Panc1 (cell line): ENCODE measurements around the gene CORO2A.

Experiments
- CTCF ChIP-seq: fragments of 450-650 bp; IDR thresholded peaks from 2 replicates; pipeline ENCODE4 v1.5.1; 2017; ENCODE audit warnings: mild to moderate bottlenecking
- POLR2AphosphoS5 ChIP-seq: IDR thresholded peaks from 2 replicates; pipeline ENCODE4 v1.6.1; 2012; ENCODE audit warnings: mild to moderate bottlenecking, low read depth, low read length, moderate library complexity
- SIN3A ChIP-seq: IDR thresholded peaks from 2 replicates; pipeline ENCODE4 v1.6.1; 2012; ENCODE audit warnings: low read depth, mild to moderate bottlenecking, low read length, moderate library complexity, borderline replicate concordance; ENCODE audit not compliant: insufficient read depth
- TCF7L2 ChIP-seq: IDR thresholded peaks from 2 replicates; pipeline ENCODE4 v1.6.1; 2011; ENCODE audit warnings: mild to moderate bottlenecking, low read depth, low read length, inconsistent platforms
- TF ChIP-seq, protein P1 (sequence below), 2 experiments: IDR thresholded peaks; 2 replicates each; pipeline ENCODE4 v1.6.1; 2011 to 2012; ENCODE audit warnings: low read depth in 2 of 2, control low read depth in 1 of 2, low read length in 1 of 2, mild to moderate bottlenecking in 1 of 2, moderate library complexity in 1 of 2; ENCODE audit not compliant: insufficient read depth in 1 of 2

GRCh38 chr9:98134702-98135557, 57.5 kb downstream of the CORO2A start:
- no peak for TF ChIP-seq CTCF
- no peak for TF ChIP-seq TCF7L2
- TF ChIP-seq POLR2AphosphoS5 = no peak
- TF ChIP-seq, protein P1, sequence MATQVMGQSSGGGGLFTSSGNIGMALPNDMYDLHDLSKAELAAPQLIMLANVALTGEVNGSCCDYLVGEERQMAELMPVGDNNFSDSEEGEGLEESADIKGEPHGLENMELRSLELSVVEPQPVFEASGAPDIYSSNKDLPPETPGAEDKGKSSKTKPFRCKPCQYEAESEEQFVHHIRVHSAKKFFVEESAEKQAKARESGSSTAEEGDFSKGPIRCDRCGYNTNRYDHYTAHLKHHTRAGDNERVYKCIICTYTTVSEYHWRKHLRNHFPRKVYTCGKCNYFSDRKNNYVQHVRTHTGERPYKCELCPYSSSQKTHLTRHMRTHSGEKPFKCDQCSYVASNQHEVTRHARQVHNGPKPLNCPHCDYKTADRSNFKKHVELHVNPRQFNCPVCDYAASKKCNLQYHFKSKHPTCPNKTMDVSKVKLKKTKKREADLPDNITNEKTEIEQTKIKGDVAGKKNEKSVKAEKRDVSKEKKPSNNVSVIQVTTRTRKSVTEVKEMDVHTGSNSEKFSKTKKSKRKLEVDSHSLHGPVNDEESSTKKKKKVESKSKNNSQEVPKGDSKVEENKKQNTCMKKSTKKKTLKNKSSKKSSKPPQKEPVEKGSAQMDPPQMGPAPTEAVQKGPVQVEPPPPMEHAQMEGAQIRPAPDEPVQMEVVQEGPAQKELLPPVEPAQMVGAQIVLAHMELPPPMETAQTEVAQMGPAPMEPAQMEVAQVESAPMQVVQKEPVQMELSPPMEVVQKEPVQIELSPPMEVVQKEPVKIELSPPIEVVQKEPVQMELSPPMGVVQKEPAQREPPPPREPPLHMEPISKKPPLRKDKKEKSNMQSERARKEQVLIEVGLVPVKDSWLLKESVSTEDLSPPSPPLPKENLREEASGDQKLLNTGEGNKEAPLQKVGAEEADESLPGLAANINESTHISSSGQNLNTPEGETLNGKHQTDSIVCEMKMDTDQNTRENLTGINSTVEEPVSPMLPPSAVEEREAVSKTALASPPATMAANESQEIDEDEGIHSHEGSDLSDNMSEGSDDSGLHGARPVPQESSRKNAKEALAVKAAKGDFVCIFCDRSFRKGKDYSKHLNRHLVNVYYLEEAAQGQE (IDR thresholded peaks at IDR 0.05; ENCODE audit: insufficient read depth in 1 of 2, low read depth in 2 of 2, low read length in 1 of 2) = no peak
- TF ChIP-seq SIN3A = no peak
